NCI-H2171 treated with DMSO at 0.1 percent for 48 hours (cell line): ENCODE measurements around the gene TRIO.
A peak's percentile ranks its signal among the peaks of the same experiment; 100 is the strongest.
"Not testable (repeated sequence)": the region's sequence is repeated elsewhere in the genome, so short reads cannot be mapped to it uniquely, and the experiment has no call there.

Experiments used
- DNase-seq: peaks from one replicate; lab custom pipeline; 2025; lab: John Stamatoyannopoulos, UW

The TRIO gene

DNA sequence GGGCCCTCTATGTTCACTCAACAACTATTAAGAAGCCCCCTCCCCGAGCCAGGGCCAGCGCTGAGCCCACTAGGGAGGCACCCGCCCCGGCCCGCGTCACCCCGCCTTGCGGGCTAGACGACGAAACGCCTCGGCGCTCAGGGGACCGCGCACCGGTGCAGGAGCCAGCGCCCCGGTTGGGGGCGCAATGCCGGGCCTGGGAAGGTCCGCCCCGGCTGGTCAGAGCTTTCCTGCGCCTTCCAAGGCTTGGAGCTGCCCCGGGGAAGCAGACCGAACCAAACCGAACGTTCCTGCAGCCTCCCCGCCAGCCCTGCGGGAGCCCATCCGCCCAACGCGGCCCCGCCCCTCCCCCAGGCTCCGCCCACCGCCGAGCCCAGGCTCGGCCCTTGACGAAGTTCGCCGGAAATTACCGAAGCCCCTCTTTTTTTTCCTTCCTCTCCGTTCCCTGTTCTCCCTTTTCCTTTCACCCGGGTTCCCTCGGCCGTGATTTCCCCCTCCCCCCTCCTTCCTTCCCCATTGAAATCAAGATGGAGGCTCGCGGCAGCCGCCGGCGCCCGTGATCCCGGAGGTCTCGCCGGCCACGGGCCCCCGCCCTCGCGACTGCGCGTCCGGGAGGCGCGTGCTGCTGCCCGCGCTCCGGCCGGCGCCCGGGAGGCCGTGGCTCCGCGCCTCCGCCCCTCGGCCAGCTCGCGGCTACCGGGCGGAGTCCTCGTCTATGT lies at the start of gene TRIO:
Gene TRIO (plus strand): TSS at position 516 of the 719 bp plus-strand sequence. CDS start 384 bp downstream, outside the sequence.
- peak; percentile 97 for DNase-seq

DNA sequence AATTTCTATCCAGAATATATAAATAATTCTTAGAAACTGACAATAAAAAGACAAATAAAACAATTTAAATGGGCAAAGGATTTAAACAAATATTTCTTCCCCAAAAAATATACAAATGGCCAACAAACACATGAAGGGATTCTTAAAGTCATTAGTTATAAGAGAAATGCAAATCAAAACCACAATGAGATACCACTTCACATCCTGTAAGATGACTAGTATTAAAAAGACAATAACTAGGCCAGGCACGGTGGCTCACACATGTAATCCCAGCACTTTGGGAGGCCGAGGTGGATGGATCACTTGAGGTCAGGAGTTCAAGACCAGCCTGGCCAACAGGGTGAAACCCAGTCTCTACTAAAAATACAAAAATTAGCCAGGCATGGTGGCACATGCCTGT lies 45.8 kb upstream of the TRIO start:
- DNase-seq = not testable (repeated sequence)

DNA sequence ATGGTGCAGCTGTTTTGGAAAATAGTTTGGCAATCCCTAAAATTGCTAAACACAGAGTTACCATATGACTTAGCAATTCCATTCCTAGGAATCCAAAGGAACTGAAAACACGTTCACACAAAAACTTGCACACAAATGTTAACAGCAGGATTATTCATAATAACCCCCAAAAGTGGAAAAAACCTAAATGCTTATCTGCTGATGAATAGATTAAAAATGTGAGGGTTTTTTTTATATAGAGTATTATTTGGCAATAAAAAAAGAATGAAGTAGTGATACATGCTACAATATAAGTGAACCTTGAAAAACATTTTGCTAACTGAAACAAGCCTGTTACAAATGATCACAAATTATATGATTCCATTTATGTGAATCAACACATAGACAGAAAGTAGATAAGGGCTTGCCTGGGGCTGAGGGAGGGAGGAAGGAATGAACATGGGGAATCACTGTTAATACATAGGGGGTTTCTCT lies 45.1 kb upstream of the TRIO start:
- no peak for DNase-seq

DNA sequence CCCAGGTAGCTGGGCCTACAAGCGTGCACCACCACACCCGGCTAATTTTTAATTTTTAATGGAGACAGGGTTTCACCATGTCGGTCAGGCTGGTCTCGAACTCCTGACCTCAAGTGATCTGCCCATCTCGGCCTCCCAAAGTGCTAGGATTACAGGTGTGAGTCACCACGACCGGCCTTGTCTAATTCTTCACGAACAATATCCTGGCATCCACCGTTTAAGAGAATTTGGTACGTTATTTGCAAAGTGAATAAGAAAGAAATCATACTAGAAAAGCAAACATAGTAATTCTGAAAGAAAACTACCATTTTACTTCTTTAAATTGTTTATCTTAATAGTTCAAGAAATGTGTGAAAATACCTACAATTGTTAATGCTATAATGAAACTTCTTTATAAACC lies 42.9 kb upstream of the TRIO start:
- no peak for DNase-seq

DNA sequence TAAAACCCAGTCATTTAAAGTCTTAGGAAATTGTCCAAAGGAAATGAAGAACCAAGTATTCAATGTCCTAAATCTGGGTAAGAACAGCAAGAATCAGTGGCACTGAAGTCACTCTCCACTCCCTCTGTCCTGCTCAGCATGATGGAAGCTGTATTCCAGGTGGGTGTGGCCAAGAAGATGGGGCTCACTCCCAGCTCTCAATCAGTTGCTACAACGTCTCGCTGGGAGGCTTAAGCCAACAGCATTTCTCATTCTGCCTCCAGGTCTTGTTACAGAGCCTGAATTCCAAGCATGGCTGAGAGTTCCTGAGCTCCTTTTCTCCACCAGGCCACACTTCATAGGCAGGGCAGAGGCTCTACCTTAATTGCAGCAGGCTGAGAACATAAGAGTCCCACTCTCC lies 41.2 kb upstream of the TRIO start:
- DNase-seq = no peak

DNA sequence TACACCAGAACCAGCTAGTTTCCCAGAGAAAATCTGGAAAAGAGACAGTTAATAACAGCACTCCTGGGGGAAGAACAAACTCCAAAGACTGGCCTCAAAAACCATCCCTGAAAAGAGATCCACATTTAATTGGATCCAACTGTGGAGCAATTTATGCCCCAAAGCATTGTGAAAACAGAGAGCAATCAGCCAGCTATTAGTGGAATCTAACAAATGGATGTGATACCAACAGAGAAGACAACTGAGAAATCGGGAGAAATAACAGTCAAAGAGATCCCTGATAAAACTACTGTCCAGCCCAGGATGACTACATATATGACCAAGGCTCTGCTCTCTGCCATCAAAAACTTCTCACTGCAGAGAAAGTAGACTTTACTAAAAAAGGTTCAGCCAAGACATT lies 40.5 kb upstream of the TRIO start:
- no peak for DNase-seq

DNA sequence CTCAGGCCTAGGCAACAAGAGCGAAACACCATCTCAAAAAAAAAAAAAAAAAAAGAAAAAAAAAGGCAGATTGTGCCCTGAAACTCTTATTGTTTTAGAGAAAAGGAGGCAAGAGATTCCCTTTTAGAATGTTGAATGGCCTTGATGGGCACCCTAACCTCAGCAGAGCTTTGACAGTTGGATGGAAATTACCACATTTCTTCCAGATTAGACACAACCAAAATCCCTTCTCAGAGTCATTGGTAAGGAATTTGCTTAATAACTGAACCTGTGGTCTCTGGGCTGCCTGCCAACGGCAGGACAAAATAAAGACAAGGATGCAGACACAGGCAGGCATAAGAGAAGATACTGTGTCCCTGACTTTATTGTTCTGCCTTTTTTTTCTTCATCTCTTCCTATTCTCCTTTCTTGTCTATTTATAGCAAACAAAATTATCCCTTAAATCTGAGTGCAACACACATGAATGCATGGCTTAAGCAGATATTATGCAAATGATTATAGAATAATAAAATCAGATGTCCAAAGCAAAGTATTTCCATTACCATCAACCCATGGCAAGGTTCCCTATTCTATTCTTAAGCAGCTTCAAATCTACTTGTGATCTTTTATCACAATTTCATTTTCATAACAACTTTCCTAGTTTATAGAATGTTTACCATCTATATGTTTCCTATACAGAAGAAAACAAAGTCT lies 37.3 kb upstream of the TRIO start:
- DNase-seq = peak; percentile 72

DNA sequence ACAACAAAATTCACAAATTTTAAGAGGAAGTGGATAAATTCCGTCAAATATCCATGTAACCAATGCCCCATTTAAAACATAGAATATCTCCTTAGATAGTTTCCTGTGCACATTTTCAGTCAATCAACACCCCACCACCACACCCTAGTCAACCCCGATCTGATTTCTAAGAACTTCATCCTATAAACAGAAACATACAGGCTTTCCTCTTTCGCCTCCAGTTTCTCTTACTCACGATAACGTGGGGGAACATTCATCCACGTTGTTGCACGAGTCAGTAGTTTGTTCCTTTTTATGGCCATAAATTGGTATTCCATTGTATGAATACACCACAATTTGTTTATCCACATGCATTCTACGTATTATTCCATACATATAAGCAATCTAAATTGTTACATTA lies 35.6 kb upstream of the TRIO start:
- no peak for DNase-seq

DNA sequence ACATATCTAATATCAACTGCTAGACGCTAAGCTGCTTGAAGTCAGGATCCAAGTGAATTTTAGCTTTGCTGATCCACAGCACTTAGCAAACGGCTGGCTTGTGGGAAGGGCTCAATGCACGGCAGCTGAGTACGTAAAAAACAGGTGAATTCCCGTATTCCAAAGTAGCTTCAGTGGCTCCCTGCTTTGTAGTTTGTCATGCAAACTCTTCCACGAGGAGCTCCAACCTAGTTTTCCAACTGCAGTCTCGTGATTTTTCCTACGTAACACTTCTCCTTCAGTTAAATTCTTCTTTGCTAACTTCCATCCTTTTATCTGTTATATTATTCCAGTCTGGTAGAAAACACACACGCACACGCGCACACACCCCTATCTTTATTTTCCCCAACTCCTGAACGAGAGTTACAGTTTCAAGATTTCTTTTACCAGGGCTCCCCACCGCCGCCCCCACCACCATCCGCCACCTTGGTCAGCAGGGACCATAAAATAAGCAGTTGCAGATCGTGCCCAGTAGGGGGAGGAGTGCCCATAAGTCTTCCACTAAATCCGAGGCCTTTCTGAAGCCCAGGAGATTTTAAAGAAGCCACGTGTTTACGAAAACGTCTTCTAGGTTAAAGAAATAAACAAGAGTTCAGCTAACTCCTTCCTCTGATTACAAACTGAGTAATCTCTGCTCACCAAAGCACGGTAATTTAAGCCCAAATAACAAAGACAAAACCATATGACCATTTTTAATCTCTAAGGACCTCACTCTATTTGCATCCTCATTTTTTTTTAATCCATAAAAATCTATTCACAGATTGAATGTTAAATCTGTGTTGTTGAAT lies 34.8 kb upstream of the TRIO start:
- DNase-seq = peak; percentile 37

DNA sequence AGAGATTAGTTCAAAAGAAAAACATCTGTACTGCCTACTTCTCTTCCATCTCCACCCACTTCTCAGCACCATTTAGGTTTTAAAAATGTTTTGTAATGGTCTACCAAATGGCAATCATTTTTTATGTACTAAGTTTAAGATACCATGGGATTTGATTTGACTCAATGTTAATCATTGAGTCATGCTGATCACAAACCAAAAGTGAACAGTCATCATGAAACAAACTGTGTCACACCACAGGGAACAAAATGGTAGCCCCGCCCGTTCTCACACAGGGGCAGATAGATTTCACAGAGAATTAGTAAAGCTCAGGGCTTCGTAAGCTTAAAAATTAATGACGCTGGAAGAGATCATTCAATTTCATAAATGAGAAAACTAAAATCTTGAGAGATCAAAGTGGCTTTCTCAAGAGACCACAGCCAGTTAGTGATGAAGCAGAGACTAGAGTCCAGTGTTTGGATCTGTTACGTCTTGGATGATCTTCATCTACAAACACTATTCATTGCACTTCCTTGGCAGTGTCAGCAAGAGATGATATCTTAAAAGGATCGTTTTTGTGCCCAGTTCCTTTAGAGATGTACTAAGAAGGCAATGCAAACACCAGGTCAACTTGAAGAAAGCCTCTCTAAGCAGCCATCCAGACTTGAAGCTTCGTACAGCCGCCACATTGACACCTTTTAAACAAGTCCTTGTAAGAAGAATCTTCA lies 33.9 kb upstream of the TRIO start:
- no peak for DNase-seq

DNA sequence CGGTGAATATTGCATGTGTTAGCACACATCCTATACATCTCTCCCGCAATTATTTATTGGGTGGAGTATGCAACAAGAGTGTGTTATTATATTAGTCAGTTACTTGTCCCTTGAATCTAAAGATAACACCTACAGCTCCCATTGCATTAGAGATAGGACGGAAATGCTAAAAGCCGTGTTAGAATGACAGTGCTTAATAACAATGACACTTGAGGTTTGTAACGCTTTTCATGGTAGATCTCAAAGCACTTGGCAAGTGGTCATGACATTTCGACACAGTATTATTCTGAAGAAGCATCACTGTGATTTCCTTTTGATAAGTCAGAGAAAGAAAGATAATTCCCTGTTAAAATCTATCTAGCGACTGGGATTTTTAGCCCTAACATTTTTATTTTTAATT lies 33.4 kb upstream of the TRIO start:
- no peak for DNase-seq

DNA sequence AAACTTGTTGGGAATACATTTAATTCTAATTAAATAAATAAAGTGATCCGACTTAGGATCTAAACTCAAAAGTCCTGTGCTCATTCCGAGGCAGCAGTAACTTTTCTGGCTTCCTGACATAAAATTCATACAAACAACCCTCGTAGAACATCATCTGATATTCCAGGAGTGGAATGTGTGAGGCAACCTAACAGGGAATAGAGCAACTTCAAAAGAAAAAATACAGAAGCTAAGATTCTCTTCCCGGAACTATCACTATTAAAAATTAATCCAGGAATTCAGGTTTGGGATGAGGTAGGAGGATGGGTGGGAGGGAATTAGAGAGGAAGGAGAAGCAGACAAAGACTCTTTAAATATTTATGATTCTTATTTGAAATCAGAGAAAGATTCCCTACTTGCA lies 32.9 kb upstream of the TRIO start:
- DNase-seq = no peak

DNA sequence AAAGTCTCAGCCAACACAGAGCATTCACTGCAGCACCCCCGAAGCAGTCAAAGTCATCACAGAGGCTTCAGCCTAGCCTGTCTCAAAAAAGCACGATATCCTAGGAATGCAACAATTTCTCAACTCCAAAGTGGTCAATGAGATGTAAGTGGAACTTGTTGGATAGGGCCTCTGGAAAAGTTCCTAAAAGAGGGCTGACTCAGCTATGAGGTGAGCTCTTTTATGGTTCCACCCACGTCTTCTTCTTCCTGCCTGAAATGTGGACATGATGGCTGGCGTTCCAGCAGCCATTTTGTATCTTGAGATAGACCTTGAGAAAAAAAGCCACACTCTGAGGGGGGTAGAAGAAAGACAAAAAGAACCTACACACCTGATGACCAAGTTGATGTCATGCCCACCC lies 32.5 kb upstream of the TRIO start:
- DNase-seq = no peak

DNA sequence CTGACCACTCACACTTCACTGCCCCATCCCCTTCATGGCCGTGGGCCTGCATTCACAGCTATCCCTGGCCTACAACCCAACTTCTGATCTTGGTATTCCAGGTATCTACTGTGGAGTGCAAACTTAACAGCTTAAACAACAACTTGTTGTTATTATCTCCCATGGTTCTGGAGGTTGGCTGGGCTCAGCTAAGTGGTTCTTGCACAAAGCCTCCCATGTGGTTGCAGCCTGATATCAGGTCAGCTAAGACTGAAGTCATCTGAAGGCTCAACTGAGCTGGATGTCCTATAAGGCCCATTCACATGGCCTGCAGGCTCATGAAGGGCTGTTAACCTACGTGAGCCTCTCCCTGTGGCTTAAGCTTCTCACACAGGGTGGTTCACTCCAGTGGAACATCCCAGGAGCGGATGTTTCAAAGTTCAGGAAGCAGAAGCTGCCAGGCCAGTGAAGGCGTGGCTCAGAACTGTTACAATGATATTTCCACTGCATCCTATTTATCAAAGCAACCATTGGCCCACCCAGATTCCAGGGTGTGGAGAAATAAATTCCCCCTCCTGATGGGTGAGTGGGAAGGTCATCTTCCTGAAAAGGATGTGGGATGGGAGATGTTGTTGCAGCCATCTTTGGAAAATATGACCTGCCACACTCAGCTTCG lies 30.0 kb upstream of the TRIO start:
- no peak for DNase-seq

DNA sequence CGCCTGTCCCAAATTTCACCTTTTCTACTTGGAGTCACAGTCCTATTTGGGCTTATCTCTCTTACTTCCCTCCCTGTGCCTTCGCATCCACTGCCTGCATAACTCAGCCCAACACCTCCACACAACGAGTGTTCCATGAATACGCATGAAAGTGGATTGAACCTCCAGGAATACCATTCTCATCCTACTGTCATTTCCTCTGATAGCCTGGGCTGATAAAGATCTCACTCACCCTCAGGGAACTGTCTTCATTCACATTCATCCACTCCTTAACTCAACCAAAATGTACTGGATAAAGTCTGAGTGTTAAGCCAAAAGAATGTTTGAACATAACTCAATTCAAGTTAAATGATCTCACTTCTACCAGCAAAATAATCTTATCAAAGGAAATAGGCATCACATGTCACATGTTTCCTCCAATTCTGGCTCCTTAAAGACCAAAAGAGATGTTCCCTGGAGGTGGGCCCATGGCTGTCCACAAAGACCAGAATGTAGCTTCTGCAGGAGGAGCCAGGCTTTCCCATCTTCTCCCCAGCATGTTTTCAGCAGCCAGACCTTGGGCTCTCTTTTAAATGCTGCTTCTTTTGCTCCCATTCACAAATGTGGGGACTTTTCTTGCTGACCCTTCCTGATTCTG lies 28.4 kb upstream of the TRIO start:
- no peak for DNase-seq

DNA sequence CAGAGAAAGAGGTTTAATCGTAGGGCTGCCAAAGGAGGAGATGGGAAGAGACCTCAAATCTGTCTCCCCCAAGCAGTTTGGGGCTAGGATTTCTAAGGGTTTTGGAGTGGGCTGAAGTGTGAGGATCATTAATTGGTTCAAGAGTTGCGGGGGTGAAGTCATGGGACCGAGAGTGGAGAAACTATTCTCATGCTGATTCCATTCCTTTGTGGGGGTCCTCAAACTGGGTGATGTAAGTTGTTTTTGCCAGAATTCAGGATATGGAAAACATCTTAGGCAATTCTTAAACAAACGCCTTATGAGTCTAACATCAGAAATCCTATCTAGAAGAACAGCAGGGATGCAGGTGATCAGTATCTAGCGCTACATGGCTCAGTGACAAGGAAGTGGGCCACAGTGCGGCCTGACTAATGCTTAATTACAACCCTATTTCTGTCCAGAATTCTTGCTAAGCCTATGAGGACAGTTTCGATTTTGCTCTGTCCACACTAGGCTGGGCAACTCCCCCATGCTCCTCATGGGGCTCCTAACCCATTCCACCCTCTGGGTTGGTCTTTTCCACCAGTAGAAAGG lies 27.7 kb upstream of the TRIO start:
- no peak for DNase-seq

DNA sequence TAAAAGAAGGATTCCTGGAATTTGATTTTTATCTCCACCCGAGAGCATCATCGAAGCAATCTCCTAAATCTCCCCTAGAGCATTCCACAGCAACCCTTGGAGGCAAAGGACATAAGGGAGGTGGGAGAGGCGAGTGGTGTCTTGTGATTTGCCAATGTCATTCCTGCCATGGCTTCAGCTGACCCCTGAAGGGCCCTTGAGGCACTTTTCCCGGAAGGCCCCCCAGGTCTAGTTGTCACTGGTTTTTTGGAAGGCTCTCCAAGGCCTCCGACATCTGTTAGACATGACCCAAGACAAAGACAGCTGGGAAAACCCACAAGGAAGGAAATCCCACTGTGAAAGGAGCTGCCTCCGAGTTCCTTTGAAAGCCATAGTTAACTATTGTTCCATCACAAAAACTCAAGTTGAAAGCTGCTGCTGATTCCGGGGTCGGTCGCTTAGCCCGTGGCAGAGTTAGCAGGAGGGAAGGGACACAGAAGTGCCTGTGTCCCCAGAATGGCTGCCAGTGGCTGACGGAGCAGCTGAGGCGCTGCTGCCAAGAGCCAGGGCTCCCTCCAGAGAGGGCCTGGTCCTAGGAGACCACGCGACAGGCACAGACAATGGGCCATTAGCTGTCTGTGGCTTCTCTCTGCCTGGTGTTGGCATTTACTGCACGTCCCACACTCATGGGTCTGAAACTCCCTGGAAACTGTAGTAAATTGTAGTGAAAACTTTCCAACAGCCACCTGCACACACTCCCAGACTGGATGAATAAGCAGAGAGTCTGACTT lies 24.4 kb upstream of the TRIO start:
- DNase-seq = no peak

DNA sequence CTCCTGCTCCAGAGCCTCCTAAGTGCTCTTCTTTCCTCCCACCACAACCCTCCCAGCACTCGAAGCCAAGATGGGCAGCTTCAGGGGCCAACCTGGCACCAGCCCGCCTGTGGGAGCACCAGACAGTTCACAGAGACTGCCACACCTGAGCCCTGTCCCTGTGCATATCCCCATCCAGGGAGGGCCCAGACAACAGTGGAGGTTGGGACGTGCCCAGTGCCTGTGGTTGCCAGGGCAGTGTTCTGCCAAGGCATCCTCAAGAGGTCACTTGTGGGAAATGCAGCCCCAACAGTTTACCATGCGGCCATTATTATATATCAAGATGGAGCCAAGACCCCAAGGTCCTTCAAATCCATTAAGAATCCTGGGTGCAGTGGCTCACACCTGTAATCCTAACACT lies 23.0 kb upstream of the TRIO start:
- DNase-seq = no peak

DNA sequence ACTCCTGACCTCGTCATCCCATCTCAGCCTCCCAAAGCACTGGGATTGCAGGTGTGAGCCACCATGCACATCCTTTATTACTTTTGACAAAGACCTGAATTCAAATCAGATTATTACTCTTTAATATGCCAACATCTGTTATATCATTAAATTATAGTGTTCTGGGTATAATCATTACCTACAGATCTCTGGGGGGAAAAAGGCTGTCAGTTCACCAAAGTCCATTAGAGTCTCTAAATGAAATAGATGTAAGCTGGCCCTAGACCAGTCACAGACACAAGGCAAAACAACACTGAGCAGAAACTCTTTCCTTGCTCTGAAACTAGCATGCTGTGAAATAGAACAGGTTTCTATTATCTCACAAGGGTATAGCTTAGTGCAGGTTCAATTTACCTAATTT lies 21.6 kb upstream of the TRIO start:
- no peak for DNase-seq

DNA sequence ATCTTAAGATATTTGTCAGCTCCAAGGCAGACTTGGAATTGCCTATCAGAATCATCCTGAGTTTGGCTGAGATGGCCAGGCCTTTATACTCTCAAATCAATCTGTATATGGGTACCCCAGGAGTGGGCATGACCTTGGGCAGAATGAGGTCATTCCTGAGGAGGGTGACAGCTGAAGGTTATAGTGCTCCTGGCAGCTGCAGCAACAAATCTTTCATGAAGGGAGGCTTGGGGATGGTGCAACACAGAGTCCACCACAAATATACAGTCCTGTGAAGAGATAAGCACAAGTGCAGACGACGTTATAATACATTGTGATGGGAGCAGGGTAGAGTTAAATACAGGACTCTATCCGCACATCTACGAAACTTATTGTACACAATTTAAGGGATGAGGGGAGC lies 21.1 kb upstream of the TRIO start:
- no peak for DNase-seq
